Amygdala (tissue), 56 donors: Measurements from ENCODE around the gene ETS1.

Experiments
- DNase-seq, 56 donors: peaks; one replicate each; lab custom pipeline; 2025; lab: John Stamatoyannopoulos, UW

ETS1 gene

DNA sequence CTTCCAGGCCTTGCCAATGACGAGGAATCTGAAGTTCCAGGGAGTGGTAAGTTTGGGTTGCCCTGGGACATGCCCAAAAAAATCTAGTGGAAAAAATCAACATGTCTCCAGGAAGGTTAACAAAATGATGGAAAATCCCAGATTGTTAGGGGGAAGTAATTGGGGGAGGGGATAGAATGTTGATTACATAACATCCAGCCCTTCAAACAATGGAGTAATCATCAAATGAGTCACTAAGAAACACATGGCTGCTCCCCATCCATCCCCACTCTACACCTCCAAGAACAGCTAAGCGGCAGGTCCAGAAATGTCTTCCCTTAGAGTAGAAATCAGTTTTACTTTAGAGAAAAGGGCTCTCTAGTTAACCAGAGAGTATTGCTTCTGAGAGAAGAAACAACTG, 94.9 kb downstream of the ETS1 start:
- no peak for DNase-seq

DNA sequence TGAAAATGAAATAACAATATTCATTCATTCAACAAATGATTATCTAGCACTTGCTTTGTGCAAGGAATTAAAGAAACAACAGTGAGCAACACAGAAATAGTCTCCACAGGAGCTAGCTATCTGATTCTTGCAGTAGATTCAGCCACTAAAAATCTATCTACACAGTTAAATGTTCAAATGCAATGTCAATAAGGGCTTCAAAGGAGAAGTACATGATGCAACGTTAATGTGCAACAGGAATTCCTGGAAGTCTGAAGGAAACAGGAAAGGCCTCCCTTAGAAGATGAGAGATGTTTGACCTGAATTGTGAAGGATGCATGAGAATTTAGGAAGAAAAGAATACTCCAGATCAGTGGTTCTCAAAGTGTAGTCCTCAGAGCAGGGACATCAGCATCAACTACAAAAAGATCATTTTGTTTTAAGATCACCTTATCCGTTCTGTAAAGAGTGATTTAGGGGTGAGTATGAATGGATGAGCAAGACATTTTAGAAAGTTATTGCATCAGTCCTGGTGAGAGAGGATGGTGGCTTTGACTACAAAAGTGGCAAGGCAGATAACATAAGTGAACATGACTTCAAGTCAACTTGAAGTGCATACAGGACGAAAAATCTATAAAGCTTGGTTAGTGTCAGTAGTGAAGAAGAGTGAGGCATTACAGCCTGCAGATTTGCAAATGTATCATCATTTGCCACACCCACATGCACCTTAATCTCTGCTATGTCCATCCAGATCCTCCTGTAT, 96.0 kb downstream of the ETS1 start:
- DNase-seq, result no peak

- DNase-seq, result no peak
These were observed 97.3 kb downstream of the ETS1 start for GRCh38 chr11:128490092-128490491.

DNA sequence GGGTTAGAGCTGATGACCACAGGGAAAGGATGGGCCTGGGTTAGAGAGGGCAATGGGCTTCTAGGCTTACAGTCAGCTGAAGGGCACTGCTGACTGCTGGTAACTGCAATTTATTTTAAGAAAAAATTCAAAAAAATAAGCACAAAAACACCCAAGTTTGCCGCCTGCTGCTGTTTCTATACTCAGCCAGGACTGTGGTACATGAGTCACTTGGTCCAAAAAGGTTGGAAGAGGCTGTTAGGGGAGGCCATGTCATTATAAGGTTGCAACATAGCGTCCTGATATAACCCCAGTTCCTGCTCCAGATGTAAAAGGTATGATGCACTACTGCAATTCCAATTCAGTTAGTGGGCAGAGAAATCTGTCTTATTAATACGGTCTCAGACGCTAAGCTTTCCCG, 98.9 kb downstream of the ETS1 start:
- DNase-seq, result no peak

DNA sequence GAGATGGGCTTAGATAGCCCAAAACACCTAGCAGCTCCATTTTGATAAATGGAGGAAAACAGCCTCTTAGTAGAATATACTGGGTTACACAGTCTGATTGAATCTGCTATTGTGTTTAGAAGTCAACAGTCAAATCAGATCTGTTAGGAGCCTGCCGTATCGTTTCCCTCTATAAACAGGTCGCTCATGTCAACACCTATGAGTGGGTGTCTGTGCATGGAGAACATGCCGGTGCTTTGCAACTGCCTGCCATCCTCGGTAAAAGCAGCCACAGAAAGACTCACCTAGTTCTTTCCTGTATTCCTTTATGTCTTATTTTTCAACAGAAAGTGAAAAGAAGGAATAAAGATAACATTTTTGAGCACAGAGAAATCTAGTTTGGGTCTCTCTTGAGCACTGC, 99.4 kb downstream of the ETS1 start:
- no peak for DNase-seq

DNA sequence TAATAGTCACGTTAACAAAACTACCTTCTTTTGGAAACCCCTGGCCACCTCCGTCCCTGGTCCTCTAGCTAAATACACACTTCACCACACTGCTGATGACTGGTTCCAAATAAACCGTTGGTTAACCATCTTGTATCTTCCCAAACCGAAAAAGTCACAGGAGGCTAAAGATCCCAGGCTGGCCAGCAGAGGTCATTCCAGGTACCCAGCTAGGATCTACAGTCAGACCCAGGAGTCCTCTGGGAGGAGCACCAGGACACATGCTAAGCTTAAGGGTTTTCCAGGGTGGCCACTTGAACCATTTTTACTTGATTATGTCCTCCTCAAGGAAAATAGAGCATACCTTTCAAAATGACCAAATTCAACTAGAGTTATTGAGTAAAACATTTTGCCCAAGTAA, 103.2 kb downstream of the ETS1 start:
- DNase-seq, result no peak

GRCh38 chr11:128483211-128483788, 104.1 kb downstream of the ETS1 start:
- no peak for DNase-seq

- DNase-seq, result no peak
These were observed 104.7 kb downstream of the ETS1 start for GRCh38 chr11:128482512-128483191.

DNA sequence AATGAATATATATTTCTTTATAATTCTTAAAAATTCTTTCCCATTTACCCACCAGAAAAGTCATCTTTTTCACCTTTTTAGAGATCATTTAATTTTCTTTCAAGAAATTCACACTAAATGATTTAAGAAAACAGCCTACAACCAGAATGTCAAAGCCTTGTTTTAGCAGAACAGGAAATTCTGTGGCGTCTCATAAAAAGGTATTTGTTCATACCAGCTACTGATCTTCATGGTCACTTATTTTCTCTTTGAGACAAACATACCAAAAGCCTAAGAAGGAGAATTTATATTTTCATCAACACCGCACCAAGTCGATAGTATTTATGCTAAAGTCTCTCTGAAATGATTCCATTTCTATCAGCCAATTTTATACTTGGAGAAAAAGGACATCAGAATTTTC, 105.3 kb downstream of the ETS1 start:
- no peak for DNase-seq

- no peak for DNase-seq
These were observed 106.2 kb downstream of the ETS1 start for GRCh38 chr11:128481135-128481534.

DNA sequence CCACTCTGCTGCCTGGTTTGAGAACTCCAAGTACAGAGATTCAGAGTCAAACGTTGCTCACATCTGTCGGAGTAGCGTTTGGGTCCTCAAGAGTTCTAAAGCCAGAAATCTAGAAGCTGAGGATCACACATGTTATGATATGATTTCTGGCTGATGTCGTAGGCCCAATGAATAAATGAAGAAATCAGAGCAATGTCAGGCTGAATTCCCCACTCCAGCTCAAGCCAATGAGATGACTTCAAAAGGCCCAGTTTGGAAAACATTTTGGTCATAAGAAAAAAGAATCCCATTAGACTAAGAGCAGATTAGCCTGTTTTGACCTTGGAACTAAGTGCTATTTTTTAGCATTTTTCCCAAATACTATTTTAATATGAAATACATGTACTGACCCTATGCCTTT, 106.7 kb downstream of the ETS1 start:
- no peak for DNase-seq

DNA sequence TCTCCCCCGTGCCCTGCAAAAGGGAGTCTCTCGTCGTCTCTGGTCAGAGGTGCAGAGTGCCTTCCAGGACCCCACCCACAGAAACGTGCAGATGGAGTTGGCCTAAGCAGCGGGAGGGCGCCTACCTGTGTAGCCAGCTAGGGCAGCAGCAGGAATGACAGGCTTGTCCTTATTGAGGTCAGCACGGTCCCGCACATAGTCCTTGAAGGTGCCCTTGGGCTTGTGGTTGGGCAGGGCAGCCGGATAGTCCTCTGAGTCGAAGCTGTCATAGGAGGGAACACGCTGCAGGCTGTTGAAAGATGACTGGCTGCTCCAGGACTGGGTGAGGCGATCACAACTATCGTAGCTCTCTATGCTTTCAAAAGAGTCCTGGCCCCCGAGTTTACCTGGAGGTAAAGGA, 107.3 kb downstream of the ETS1 start:
- no peak for DNase-seq

GRCh38 chr11:128479144-128479543, 108.2 kb downstream of the ETS1 start:
- DNase-seq, result no peak

DNA sequence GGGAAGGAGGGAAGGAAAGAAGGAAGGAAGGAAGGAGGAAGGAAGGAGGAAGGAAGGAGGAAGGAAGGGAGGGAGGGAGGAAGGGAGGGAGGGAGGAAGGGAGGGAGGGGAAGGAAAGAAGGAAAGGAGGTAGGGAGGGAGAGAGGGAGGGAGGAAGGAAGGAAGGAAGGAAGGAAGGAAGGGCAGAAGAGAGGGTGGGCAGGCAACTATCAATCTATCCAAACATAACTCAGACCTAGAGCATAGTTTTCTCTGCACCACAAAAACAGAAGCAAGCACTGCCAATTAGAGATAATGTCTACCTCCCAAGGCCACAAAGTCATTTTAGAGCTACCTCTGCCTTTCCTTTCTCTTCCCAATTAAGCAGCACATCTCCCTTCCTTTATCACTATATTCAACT, 109.1 kb downstream of the ETS1 start:
- no peak for DNase-seq

DNA sequence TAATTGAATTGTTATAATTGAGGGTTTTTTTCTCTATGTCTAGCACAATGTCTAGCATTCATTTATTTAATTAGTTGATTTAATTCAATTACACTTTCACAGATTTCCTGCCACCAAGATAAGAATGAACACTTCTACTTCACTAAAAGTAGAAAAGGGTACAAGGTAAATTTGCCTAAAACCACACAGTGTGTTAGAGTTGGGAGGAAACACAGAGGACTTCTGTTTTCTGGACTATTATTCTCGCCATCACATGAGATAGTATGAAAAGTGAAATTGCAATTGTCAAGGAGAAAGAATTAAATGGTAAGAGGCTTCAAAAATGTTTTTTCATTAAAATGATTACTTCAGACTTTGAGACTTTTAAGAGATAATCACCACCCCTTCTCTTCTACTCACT, 109.5 kb downstream of the ETS1 start:
- no peak for DNase-seq

GRCh38 chr11:128477278-128477677, 110.1 kb downstream of the ETS1 start:
- DNase-seq, result no peak

DNA sequence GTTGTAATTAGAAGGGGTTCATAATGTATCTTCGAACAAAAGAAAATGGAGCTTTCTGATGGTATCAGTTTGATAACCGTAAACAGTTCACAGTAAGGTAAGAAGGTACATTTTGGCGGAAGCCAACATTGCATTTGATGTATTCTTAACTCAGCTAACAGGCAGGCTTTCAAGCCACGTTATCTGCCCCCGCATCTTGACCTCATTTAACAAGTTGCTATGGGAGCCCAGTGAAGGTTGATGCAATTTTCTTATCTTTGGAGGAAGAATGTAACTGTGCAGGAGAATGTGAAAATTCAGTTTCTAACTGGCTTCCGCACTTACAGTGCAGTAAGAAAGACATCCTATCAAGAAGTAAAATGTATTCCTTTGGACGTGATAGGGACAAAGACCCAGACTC, 110.6 kb downstream of the ETS1 start:
- DNase-seq, result no peak

DNA sequence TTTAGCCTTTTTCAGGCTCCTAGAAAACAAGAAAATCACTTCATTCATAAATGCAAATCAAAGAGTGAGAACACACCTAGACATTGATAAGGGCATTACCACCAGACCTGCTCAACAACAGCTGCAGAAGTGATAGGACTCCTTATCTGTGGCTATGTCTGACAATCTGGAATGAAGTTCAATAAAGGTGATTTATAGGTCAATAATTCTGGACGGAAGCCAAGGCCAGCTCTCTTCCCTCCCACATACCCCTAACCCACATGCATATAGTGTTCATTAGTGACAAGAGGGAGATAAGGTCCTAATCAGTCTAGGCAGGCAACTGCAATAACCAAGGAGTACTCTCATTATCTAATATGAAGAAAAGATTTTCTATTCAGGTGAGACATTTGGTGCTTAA, 111.3 kb downstream of the ETS1 start:
- no peak for DNase-seq

DNA sequence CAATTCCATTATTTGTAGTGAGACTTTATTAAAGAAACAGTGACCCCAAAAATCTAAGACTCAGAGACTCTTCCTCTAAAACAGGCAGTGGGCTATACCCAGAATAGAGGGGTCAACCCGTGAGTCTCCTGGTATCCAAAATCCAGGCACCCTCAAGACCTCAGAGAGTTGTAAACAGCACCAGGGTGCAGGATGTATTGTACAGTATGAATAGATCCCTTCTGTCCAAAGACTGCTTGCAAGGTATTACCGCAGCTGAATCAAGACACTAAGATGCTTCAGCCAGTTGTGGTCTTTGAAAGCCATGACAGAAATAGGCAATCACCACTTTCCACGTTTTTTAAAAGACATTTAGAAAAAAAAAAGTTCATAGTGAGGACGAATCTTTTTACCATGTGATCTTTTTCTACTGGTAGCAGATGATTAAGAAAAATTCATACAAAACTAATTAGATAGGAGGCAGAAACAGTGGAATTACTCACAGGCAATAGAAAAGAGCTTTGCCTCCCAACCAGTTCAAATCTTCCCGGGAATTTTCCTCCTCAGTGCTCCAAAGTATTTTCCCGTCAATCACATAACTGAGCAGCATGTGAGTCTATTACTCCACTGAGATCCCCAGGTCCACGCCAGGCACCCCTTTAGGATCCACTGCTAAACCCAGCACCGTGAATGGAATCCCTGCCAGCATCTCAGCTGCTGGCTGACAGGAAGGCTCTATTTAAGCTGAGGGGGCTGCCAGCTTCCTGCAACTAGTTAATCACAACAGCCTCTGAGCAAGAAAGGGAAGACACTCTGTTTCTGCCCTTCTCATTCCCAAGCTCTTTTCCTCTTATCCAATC, 113.1 kb downstream of the ETS1 start:
- no peak for DNase-seq

DNA sequence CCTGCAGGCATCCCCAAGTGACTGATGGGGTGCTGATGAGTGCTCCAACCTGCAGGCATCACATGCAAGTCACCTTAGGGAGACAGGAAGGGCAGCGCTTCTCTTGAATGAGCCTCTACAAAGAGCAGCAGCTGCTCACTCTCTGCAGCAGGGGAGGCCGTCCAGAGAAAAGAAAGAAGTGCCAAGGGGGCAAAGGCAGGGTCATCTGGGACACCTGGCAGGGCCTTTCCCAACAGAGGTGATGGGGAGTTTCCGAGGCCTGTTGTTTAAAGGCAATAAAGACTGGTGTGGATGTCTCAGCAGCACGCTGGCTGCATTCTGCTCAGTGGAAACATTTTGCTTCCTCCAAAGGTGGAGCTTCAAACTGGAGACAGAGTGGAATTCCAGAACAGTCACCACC, 113.7 kb downstream of the ETS1 start:
- no peak for DNase-seq
